H1 (cell line): ENCODE results near the gene IPO13. TPM values are rescaled to one million over a fixed set of nuclear protein-coding genes. Genes with fewer than 3 reads are reported as not detected.

Source experiments
- CTCF ChIA-PET: fragments of 300-600 bp; sonication (Branson Sonifier 250); formaldehyde crosslinking; loops from one replicate; lab custom pipeline; 2021; ENCODE audit not compliant: partially characterized antibody; lab: Charles Lee
- POLR2A ChIA-PET: fragments of 300-600 bp; sonication (Branson Sonifier 250); formaldehyde crosslinking; loops from one replicate; lab custom pipeline; 2021; ENCODE audit warnings: inconsistent platforms; ENCODE audit not compliant: partially characterized antibody; lab: Charles Lee
- DNase-seq, 2 experiments: peaks; one replicate each; pipeline versions ENCODE4 v3.0.0 to v3.0.0-alpha.2; 2010 to 2022; ENCODE audit warnings: low spot score in 2 of 2, low read depth in 1 of 2, mixed read lengths in 1 of 2
- FAIRE-seq: peaks from 2 replicates; lab custom pipeline; 2011; peaks lifted over from hg19 to GRCh38; lab: Jason Lieb, UNC
- H2AFZ ChIP-seq: 2 replicates; pipeline ENCODE4 v1.8.1; 2012; ENCODE audit warnings: low read length, inconsistent platforms
- H2AK5ac ChIP-seq: 2 replicates; pipeline ENCODE4 v1.6.1; 2013; ENCODE audit warnings: low read depth, low read length
- H2BK120ac ChIP-seq: replicated peaks from 2 replicates; pipeline ENCODE3; 2013; ENCODE audit warnings: low read depth, low read length, inconsistent platforms
- H2BK12ac ChIP-seq: 2 replicates; pipeline ENCODE4 v1.6.1; 2013; ENCODE audit warnings: low read depth, low read length
- H2BK15ac ChIP-seq: 2 replicates; pipeline ENCODE4 v1.6.1; 2013; ENCODE audit warnings: low read length
- H2BK20ac ChIP-seq: 2 replicates; pipeline ENCODE4 v1.6.1; 2013; ENCODE audit warnings: low read length
- H2BK5ac ChIP-seq: 2 replicates; pipeline ENCODE4 v1.6.1; 2013; ENCODE audit warnings: low read depth, low read length
- H3K14ac ChIP-seq: 2 replicates; pipeline ENCODE4 v1.6.1; 2013; ENCODE audit warnings: inconsistent platforms; ENCODE audit not compliant: insufficient read length
- H3K18ac ChIP-seq: 2 replicates; pipeline ENCODE4 v1.6.1; 2013; ENCODE audit warnings: low read length; ENCODE audit errors: extremely low read depth
- H3K23ac ChIP-seq: 2 replicates; pipeline ENCODE4 v1.6.1; 2013; ENCODE audit warnings: inconsistent platforms; ENCODE audit not compliant: insufficient read length
- H3K23me2 ChIP-seq: 2 replicates; pipeline ENCODE4 v1.6.1; 2013; ENCODE audit warnings: low read depth, low read length
- H3K27ac ChIP-seq: 2 replicates; pipeline ENCODE4 v1.6.1; 2011; ENCODE audit warnings: low read depth, low read length, inconsistent platforms
- H3K27me3 ChIP-seq, 4 experiments: replicated peaks in 1 of 4; 1 replicate in 1 of 4; 2 replicates in 3 of 4; pipeline versions ENCODE4 v1.6.1 to v1.8.1; 2011 to 2013; ENCODE audit warnings: low read length in 3 of 4, mild to moderate bottlenecking in 3 of 4, inconsistent platforms in 2 of 4, mixed read lengths in 2 of 4, moderate library complexity in 1 of 4; ENCODE audit not compliant: control insufficient read depth in 3 of 4, insufficient read depth in 3 of 4; ENCODE audit errors: extremely low read depth in 1 of 4
- H3K36me3 ChIP-seq, 4 experiments: 2 replicates each; pipeline versions ENCODE4 v1.6.1 to v1.8.1; 2011 to 2013; ENCODE audit warnings: mild to moderate bottlenecking in 4 of 4, low read length in 3 of 4, moderate library complexity in 2 of 4, control low read depth in 1 of 4, inconsistent platforms in 1 of 4; ENCODE audit not compliant: insufficient read depth in 4 of 4, control insufficient read depth in 2 of 4
- H3K4ac ChIP-seq: replicated peaks from 2 replicates; pipeline ENCODE3; 2013; ENCODE audit warnings: low read length, low read depth, mixed read lengths, inconsistent platforms; ENCODE audit not compliant: insufficient read length
- H3K4me1 ChIP-seq, 4 experiments: replicated peaks in 1 of 4; 1 replicate in 1 of 4; 2 replicates in 3 of 4; pipeline versions ENCODE4 v1.6.1 to v1.8.1; 2011 to 2013; ENCODE audit warnings: low read length in 3 of 4, inconsistent platforms in 2 of 4, mixed read lengths in 1 of 4; ENCODE audit not compliant: insufficient read depth in 4 of 4, control insufficient read depth in 3 of 4
- H3K4me2 ChIP-seq, 2 experiments: 2 replicates each; pipeline versions ENCODE4 v1.6.1 to v1.8.1; 2011 to 2013; ENCODE audit warnings: low read depth in 2 of 2, low read length in 2 of 2, control low read depth in 1 of 2, inconsistent platforms in 1 of 2, mild to moderate bottlenecking in 1 of 2; ENCODE audit not compliant: insufficient read depth in 1 of 2
- H3K4me3 ChIP-seq, 4 experiments: fragments of 200-600, 300-600 bp in 1 of 4; sonication (generic), shearing (Covaris generic), sonication (Bioruptor Twin) in 1 of 4; 2 replicates each; pipeline versions ENCODE4 v1.5.1 to v1.8.1; 2011 to 2016; ENCODE audit warnings: low read length in 4 of 4, low read depth in 3 of 4, control low read depth in 2 of 4, inconsistent platforms in 2 of 4, mild to moderate bottlenecking in 2 of 4, mixed read lengths in 1 of 4, moderate library complexity in 1 of 4; ENCODE audit not compliant: insufficient read depth in 2 of 4; ENCODE audit errors: extremely low read depth in 1 of 4
- H3K56ac ChIP-seq: replicated peaks from 2 replicates; pipeline ENCODE3; 2013; ENCODE audit warnings: low read depth, mild to moderate bottlenecking, mixed read lengths, low read length, inconsistent platforms; ENCODE audit not compliant: insufficient read length
- H3K79me1 ChIP-seq: 2 replicates; pipeline ENCODE4 v1.6.1; 2013; ENCODE audit warnings: low read depth, low read length, control low read depth
- H3K79me2 ChIP-seq, 2 experiments: 2 replicates each; pipeline versions ENCODE4 v1.6.1 to v1.8.1; 2012 to 2013; ENCODE audit warnings: low read length in 2 of 2, mild to moderate bottlenecking in 2 of 2, inconsistent platforms in 1 of 2; ENCODE audit not compliant: insufficient read depth in 2 of 2, control insufficient read depth in 1 of 2
- H3K9ac ChIP-seq, 4 experiments: replicated peaks in 1 of 4; 1 replicate in 1 of 4; 2 replicates in 3 of 4; pipeline versions ENCODE4 v1.6.1 to v1.8.1; 2011 to 2013; ENCODE audit warnings: low read depth in 3 of 4, low read length in 3 of 4, control low read depth in 2 of 4, mild to moderate bottlenecking in 2 of 4, moderate library complexity in 2 of 4, inconsistent platforms in 1 of 4; ENCODE audit errors: extremely low read depth in 1 of 4
- H3K9me3 ChIP-seq, 2 experiments: 2 replicates each; pipeline versions ENCODE4 v1.6.1 to v1.8.1; 2012 to 2013; ENCODE audit warnings: mild to moderate bottlenecking in 2 of 2, moderate library complexity in 2 of 2, control low read depth in 1 of 2, inconsistent platforms in 1 of 2, low read depth in 1 of 2, low read length in 1 of 2, mixed read lengths in 1 of 2; ENCODE audit not compliant: insufficient read depth in 2 of 2
- H4K20me1 ChIP-seq, 2 experiments: replicated peaks in 1 of 2; 2 replicates each; pipeline versions ENCODE3 to v1.8.1; 2011 to 2013; ENCODE audit warnings: inconsistent platforms in 2 of 2, low read length in 2 of 2, mild to moderate bottlenecking in 1 of 2; ENCODE audit not compliant: insufficient read depth in 2 of 2, control insufficient read depth in 1 of 2
- H4K5ac ChIP-seq: 2 replicates; pipeline ENCODE4 v1.6.1; 2013; ENCODE audit warnings: low read length, low read depth, mixed read lengths, inconsistent platforms; ENCODE audit not compliant: insufficient read length
- H4K8ac ChIP-seq: 2 replicates; pipeline ENCODE4 v1.8.0; 2013; ENCODE audit warnings: mild to moderate bottlenecking, moderate library complexity, low read length, inconsistent platforms; ENCODE audit not compliant: insufficient read depth; ENCODE audit errors: extremely low read depth
- H4K91ac ChIP-seq: replicated peaks from 2 replicates; pipeline ENCODE3; 2013; ENCODE audit warnings: low read length, mixed read lengths, inconsistent platforms; ENCODE audit not compliant: insufficient read length
- EZH2 ChIP-seq: fragments of 200-600 bp; sonication (generic); IDR thresholded peaks from 2 replicates; pipeline ENCODE4 v1.7.1; 2012; ENCODE audit warnings: low read depth, mild to moderate bottlenecking, moderate library complexity, low read length, inconsistent platforms; ENCODE audit not compliant: severe bottlenecking
- FOSL1 ChIP-seq: IDR thresholded peaks from 2 replicates; pipeline ENCODE4 v1.6.1; 2011; ENCODE audit warnings: mild to moderate bottlenecking, low read depth, low read length, moderate library complexity; ENCODE audit not compliant: insufficient read depth
- HDAC6 ChIP-seq: IDR thresholded peaks from one replicate; pipeline ENCODE4 v1.7.1; 2012; ENCODE audit warnings: low read depth, mild to moderate bottlenecking, inconsistent platforms, low read length, moderate library complexity
- SAP30 ChIP-seq: fragments of 300-600 bp; sonication (generic); IDR thresholded peaks from 2 replicates; pipeline ENCODE4 v1.7.1; 2012; ENCODE audit warnings: low read length, moderate library complexity, mild to moderate bottlenecking, inconsistent platforms; ENCODE audit not compliant: insufficient read depth, insufficient replicate concordance
- SP4 ChIP-seq: IDR thresholded peaks from 2 replicates; pipeline ENCODE4 v1.6.1; 2012; ENCODE audit warnings: low read length, inconsistent platforms
- SUZ12 ChIP-seq: fragments of 200-600 bp; sonication (generic); IDR thresholded peaks from 2 replicates; pipeline ENCODE4 v1.6.1; 2012; ENCODE audit warnings: mild to moderate bottlenecking, inconsistent platforms, low read length, moderate library complexity, mixed read lengths
- TAF1 ChIP-seq: IDR thresholded peaks from 2 replicates; pipeline ENCODE4 v1.6.1; 2011; ENCODE audit warnings: mild to moderate bottlenecking, low read depth, low read length
- TBP ChIP-seq: IDR thresholded peaks from 2 replicates; pipeline ENCODE4 v1.6.1; 2011; ENCODE audit warnings: low read depth, low read length, improper control_type of control experiment
- TCF12 ChIP-seq: IDR thresholded peaks from 2 replicates; pipeline ENCODE4 v1.6.1; 2011; ENCODE audit warnings: low read depth, mild to moderate bottlenecking, low read length
- WGBS, 2 experiments: shearing (Covaris generic) in 1 of 2; methylation state at CpG; one replicate each; pipeline versions ENCODE4 v1.1.6 to v1.1.7; 2013 to 2015; ENCODE audit warnings: low lambda C conversion rate in 2 of 2, mixed read lengths in 2 of 2, inconsistent platforms in 1 of 2, low coverage in 1 of 2, missing lambda C conversion rate in 1 of 2; ENCODE audit not compliant: insufficient replicate concordance in 2 of 2, insufficient coverage in 1 of 2, insufficient read length in 1 of 2; ENCODE audit errors: extremely low coverage in 1 of 2, missing lambda C conversion rate in 1 of 2; 5-methylcytosine and 5-hydroxymethylcytosine counted together
- polyA plus RNA-seq, 7 experiments: library from polyadenylated mRNA; depleted of rRNA in 3 of 7; stranded (reverse) in 5 of 7; unstranded in 2 of 7; fragments of >200 nt in 5 of 7; fragments of 200-250 nt in 2 of 7; gene quantifications; 1 replicate in 5 of 7; 2 replicates in 1 of 7; 4 replicates in 1 of 7; pipeline versions ENCODE4 v1.2.1 to v1.2.3, GENCODE V29; 2011 to 2013; ENCODE audit warnings: missing spikeins in 2 of 7, mixed read lengths in 2 of 7
- total RNA-seq: library from RNA; stranded (reverse); fragmentation: NEBNext Ultra II Directional; extraction: Animal tissue kit (Norgen Biotek cat#: 25700); gene quantifications from 2 replicates; pipeline ENCODE4 v1.2.1, GENCODE V29; 2021

Gene IPO13
- total and polyA plus RNA-seq, 2 of the 8 experiments (the other 6 are each of a cell fraction or from before 2014, with no cell fraction given) = 23.0 to 27.0 TPM

DNA sequence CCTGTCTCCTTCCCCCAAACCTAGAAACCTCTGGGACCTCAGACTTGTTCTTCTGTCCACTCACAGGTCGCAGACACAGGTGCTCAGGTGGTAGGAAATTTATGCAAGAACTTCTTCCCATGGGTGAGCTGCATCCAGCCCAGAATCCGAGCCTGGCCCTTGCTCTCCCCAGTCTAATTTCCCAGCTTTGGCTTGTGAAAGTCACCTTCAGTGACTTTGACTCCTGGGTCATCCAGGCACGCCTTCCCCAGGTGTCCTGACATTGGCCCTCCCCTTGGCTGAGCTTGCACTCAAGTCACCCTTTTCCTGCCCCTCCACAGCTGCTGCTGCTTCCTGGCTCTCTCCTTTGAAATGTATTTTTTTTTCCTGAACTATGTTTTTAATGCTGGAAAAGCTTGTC, 6.6 kb downstream of the IPO13 start:
- Histone ChIP-seq H3K9me3 (no peaks in the 10 kb centered on the region), H4K8ac (no peak overlapping the region), H3K27ac (no peak overlapping the region), H3K56ac (no peak overlapping the region), H4K5ac (no peak overlapping the region), H3K4me1 (peaks cover 0 to 5% (median 4%) of the 10 kb centered on the region in 4 experiments; a peak in 3 of 7 replicates), H3K9ac (no peak overlapping the region), H4K91ac (no peak overlapping the region), H3K79me2 (0 out of 4 replicates have a peak, but pooled peaks cover 0 to 4% of the 10 kb centered on the region in 2 experiments), H3K18ac (no peak overlapping the region; the same call in 1 of the 2 replicates), H3K23ac (no peak overlapping the region), H2AK5ac (no peak overlapping the region), H3K14ac (no peak overlapping the region), H3K4ac (no peak overlapping the region), H3K79me1 (peaks cover 3% of the 10 kb centered on the region), H2BK120ac (no peak overlapping the region), H3K23me2 (no peaks in the 10 kb centered on the region), H2BK20ac (no peak overlapping the region), H2BK5ac (no peak overlapping the region), H3K36me3 (peaks cover 3 to 10% (median 6%) of the 10 kb centered on the region in 4 experiments; a peak in 4 of 8 replicates), H2BK15ac (no peak overlapping the region), H2AFZ (no peak overlapping the region), H3K4me3 (no peak overlapping the region), H2BK12ac (no peak overlapping the region), H3K27me3 (no peaks in the 10 kb centered on the region), H3K4me2 (peak overlapping the region; percentile 14 to 57; a peak in 3 of 4 replicates), H4K20me1 (peaks cover 0 to 10% of the 10 kb centered on the region in 2 experiments)
- FAIRE-seq (no peak), DNase-seq (no peak)
- WGBS, 2 experiments = 81% methylated on average over 3 of the region's 3 CpGs; no CpG with 5 or more reads in 1 of the 2 experiments
- ChIA-PET POLR2A (interaction anchor here (0.9 to 2.1 kb wide), 7 partner anchors 10 to 190 kb away, joined by 3 to 10 read pairs (median 4); partner anchors contain the start of genes DPH2 and SLC6A9), CTCF (interaction anchor here (0.7 to 4.6 kb wide), 14 partner anchors 10 to 189 kb away, joined by 3 to 25 read pairs (median 4); partner anchors contain the start of genes ATP6V0B and DPH2)
- TF ChIP-seq SUZ12 = no peak
- TF ChIP-seq TCF12 = no peak
- no peak for TF ChIP-seq FOSL1
- TF ChIP-seq TBP = no peak
- no peak for TF ChIP-seq SP4
- no peak for TF ChIP-seq HDAC6
- no peak for TF ChIP-seq EZH2
- no peak for TF ChIP-seq SAP30
- no peak for TF ChIP-seq TAF1
